Endothelial cell of umbilical vein (primary cell): ENCODE data around the gene PRKAG2.

Experiments
- EZH2 ChIP-seq: IDR thresholded peaks from 2 replicates; pipeline ENCODE4 v1.6.1; 2012; ENCODE audit warnings: borderline replicate concordance, low read depth, mild to moderate bottlenecking, moderate library complexity, low read length, inconsistent platforms; ENCODE audit not compliant: severe bottlenecking
- FOS ChIP-seq: IDR thresholded peaks from 2 replicates; pipeline ENCODE4 v1.6.1; 2011; ENCODE audit warnings: mild to moderate bottlenecking, low read length, moderate library complexity, borderline replicate concordance; ENCODE audit not compliant: insufficient read depth
- JUN ChIP-seq: IDR thresholded peaks from 2 replicates; pipeline ENCODE4 v1.6.1; 2011; ENCODE audit warnings: borderline replicate concordance, low read depth; ENCODE audit not compliant: insufficient read length, insufficient read depth
- POLR2A ChIP-seq: IDR thresholded peaks from 2 replicates; pipeline ENCODE4 v1.6.1; 2012; ENCODE audit warnings: low read depth, mild to moderate bottlenecking, control low read depth, low read length
- POLR2AphosphoS5 ChIP-seq: IDR thresholded peaks from 2 replicates; pipeline ENCODE4 v1.6.1; 2012; ENCODE audit warnings: low read depth, mild to moderate bottlenecking, control low read depth, low read length, moderate library complexity; ENCODE audit not compliant: insufficient read depth
- TF ChIP-seq, protein P1 (sequence below), 2 donors: IDR thresholded peaks; 1 replicate in 1 of 2; 2 replicates in 1 of 2; pipeline ENCODE4 v1.5.1; 2011; ENCODE audit warnings: low read length in 2 of 2, mild to moderate bottlenecking in 2 of 2, moderate library complexity in 2 of 2, control low read depth in 1 of 2, inconsistent platforms in 1 of 2, low read depth in 1 of 2; ENCODE audit not compliant: insufficient read depth in 1 of 2; ENCODE audit errors: extremely low read depth in 1 of 2
- TF ChIP-seq, protein P2 (sequence below): IDR thresholded peaks from 2 replicates; pipeline ENCODE4 v1.6.1; 2011; ENCODE audit not compliant: insufficient read depth, insufficient read length

DNA sequence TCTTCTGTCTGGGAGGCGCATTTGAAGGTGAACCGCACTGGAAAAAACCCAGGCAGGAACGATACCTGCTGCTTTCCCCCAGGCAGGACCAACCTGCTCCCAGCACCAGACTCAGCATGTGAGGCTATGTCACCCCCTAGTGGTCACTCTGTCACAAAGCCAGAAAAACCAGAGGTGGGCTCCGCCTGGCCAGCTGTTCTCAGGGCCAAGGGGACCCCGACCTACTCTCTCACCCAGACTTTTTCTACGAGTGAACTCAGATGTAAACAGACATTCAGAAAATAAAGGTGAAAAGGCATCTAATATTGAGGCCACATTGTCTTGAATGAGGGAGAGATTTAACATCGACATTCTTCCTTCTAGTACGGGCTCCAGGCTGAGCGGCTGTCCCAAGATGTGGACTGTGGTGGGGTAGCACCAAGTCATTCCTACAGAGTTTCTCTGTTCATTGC, 117.3 kb downstream of the PRKAG2 start:
- TF ChIP-seq, protein P1, sequence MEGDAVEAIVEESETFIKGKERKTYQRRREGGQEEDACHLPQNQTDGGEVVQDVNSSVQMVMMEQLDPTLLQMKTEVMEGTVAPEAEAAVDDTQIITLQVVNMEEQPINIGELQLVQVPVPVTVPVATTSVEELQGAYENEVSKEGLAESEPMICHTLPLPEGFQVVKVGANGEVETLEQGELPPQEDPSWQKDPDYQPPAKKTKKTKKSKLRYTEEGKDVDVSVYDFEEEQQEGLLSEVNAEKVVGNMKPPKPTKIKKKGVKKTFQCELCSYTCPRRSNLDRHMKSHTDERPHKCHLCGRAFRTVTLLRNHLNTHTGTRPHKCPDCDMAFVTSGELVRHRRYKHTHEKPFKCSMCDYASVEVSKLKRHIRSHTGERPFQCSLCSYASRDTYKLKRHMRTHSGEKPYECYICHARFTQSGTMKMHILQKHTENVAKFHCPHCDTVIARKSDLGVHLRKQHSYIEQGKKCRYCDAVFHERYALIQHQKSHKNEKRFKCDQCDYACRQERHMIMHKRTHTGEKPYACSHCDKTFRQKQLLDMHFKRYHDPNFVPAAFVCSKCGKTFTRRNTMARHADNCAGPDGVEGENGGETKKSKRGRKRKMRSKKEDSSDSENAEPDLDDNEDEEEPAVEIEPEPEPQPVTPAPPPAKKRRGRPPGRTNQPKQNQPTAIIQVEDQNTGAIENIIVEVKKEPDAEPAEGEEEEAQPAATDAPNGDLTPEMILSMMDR (IDR thresholded peaks at IDR 0.05; ENCODE audit: extremely low read depth in 1 of 2, insufficient read depth in 1 of 2, low read depth in 1 of 2, low read length in 2 of 2): peak; percentile 80 to 86
- no peak for TF ChIP-seq POLR2AphosphoS5
- no peak for TF ChIP-seq EZH2
- TF ChIP-seq JUN: no peak
- TF ChIP-seq POLR2A: no peak
- TF ChIP-seq FOS: no peak
- TF ChIP-seq, protein P2, sequence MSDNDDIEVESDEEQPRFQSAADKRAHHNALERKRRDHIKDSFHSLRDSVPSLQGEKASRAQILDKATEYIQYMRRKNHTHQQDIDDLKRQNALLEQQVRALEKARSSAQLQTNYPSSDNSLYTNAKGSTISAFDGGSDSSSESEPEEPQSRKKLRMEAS: no peak
